ENCODE measurements around the gene FBXL7. TPM values are rescaled to one million over a fixed set of nuclear protein-coding genes. Genes with fewer than 3 reads are reported as not detected.

The FBXL7 gene
- total and polyA plus RNA-seq, 9 of the 15 experiments (the other 6 are each of a cell fraction or from before 2014, with no cell fraction given), result 0.04 to 0.08 TPM; not detected in 7

DNA sequence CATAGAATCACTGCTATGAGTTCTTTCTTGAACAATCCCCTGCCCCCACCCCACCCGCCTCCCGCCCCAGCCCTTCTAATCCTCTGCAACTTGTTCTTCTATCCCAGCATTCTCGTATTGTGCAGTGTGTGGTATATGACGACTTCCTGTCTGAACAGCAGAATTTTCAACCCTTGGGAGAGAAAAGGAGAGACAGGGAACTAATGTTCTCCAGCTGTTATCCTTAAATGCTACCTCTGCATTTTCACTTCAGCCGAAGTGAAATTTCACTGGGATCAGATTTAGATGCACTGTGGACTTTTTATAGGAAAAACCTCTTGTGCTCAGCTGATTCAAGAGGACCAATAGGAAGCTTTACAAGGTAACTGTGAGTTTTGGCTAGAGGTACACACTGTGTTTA, 2.2 kb downstream of the FBXL7 start:
- Histone ChIP-seq H2AFZ (ENCODE audit: low read depth, low read length) (no peak overlapping the region), H4K20me1 (replicated peaks; ENCODE audit: control insufficient read depth, insufficient read depth, low read length) (no peaks in the 10 kb centered on the region), H3K36me3 (ENCODE audit: control insufficient read depth, insufficient read depth, low read length) (no peaks in the 10 kb centered on the region), H3K79me2 (ENCODE audit: control insufficient read depth, insufficient read depth, low read length) (no peaks in the 10 kb centered on the region), H3K9ac (ENCODE audit: insufficient read depth in 1 of 2, low read depth in 2 of 2, low read length in 2 of 2) (no peak overlapping the region), H3K9me3 (replicated peaks; ENCODE audit: control insufficient read depth, insufficient read depth, low read depth, low read length) (no peaks in the 10 kb centered on the region), H3K4me3 (no peak overlapping the region), H3K9me1 (ENCODE audit: control insufficient read depth, insufficient read depth, low read length) (no peaks in the 10 kb centered on the region), H3K4me2 (ENCODE audit: insufficient read depth, low read length) (no peak overlapping the region), H3K27ac (ENCODE audit: extremely low read depth, low read depth, low read length) (no peak overlapping the region), H3K4me1 (replicated peaks in 1 of 2; ENCODE audit: control insufficient read depth in 2 of 2, insufficient read depth in 2 of 2, low read length in 2 of 2) (no peaks in the 10 kb centered on the region), H3K27me3 (ENCODE audit: control insufficient read depth in 2 of 2, insufficient read depth in 2 of 2, low read length in 2 of 2) (no peaks in the 10 kb centered on the region)
- BruUV-seq (replicated peaks), result no TSS peak
- ATAC-seq (no peak), DNase-seq (ENCODE audit: extremely low read depth in 1 of 4, low spot score in 3 of 4) (no peak), FAIRE-seq (no peak)
- intact Hi-C loops (cut with micrococcal nuclease) (no loop called here), in situ Hi-C loops (cut with MboI) (no loop called here)
- 0% methylated on average over 5 of the region's 5 CpGs for WGBS (ENCODE audit: insufficient coverage, low coverage, missing lambda C conversion rate)
- POLR2A ChIA-PET, result interaction anchor here (0.6 kb wide), 1 partner anchor 16 kb away, joined by 5 read pairs; no protein-coding TSS in a partner anchor
- CTCF ChIA-PET (ENCODE audit: low intra/inter-chr PET ratio), result no interaction called here
- TF ChIP-seq CAMTA2 (CRISPR knock-in tag; conservative IDR thresholded peaks at IDR 0.05) (no peak), ZNF311 (CRISPR knock-in tag; IDR thresholded peaks at IDR 0.05) (no peak), KDM4B (IDR thresholded peaks at IDR 0.05; ENCODE audit: borderline replicate concordance in 2 of 2, low read depth in 1 of 2) (no peak), SMARCA4 (IDR thresholded peaks at IDR 0.05) (no peak), RBM22 (IDR thresholded peaks at IDR 0.05; ENCODE audit: low read depth, low read length, poor library complexity, severe bottlenecking) (no peak), U2AF1 (optimal IDR thresholded peaks at IDR 0.05; ENCODE audit: low read depth, low read length) (no peak)
- TF ChIP-seq, protein P1, sequence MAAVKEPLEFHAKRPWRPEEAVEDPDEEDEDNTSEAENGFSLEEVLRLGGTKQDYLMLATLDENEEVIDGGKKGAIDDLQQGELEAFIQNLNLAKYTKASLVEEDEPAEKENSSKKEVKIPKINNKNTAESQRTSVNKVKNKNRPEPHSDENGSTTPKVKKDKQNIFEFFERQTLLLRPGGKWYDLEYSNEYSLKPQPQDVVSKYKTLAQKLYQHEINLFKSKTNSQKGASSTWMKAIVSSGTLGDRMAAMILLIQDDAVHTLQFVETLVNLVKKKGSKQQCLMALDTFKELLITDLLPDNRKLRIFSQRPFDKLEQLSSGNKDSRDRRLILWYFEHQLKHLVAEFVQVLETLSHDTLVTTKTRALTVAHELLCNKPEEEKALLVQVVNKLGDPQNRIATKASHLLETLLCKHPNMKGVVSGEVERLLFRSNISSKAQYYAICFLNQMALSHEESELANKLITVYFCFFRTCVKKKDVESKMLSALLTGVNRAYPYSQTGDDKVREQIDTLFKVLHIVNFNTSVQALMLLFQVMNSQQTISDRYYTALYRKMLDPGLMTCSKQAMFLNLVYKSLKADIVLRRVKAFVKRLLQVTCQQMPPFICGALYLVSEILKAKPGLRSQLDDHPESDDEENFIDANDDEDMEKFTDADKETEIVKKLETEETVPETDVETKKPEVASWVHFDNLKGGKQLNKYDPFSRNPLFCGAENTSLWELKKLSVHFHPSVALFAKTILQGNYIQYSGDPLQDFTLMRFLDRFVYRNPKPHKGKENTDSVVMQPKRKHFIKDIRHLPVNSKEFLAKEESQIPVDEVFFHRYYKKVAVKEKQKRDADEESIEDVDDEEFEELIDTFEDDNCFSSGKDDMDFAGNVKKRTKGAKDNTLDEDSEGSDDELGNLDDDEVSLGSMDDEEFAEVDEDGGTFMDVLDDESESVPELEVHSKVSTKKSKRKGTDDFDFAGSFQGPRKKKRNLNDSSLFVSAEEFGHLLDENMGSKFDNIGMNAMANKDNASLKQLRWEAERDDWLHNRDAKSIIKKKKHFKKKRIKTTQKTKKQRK (IDR thresholded peaks at IDR 0.05; ENCODE audit: borderline replicate concordance, low read depth, low read length), result no peak
- TF ChIP-seq, protein P2, sequence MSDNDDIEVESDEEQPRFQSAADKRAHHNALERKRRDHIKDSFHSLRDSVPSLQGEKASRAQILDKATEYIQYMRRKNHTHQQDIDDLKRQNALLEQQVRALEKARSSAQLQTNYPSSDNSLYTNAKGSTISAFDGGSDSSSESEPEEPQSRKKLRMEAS (CRISPR knock-in tag; IDR thresholded peaks at IDR 0.05), result no peak
- TF ChIP-seq, protein P3, sequence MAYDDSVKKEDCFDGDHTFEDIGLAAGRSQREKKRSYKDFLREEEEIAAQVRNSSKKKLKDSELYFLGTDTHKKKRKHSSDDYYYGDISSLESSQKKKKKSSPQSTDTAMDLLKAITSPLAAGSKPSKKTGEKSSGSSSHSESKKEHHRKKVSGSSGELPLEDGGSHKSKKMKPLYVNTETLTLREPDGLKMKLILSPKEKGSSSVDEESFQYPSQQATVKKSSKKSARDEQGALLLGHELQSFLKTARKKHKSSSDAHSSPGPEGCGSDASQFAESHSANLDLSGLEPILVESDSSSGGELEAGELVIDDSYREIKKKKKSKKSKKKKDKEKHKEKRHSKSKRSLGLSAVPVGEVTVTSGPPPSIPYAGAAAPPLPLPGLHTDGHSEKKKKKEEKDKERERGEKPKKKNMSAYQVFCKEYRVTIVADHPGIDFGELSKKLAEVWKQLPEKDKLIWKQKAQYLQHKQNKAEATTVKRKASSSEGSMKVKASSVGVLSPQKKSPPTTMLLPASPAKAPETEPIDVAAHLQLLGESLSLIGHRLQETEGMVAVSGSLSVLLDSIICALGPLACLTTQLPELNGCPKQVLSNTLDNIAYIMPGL (CRISPR knock-in tag; IDR thresholded peaks at IDR 0.05), result no peak
- TF ChIP-seq, protein P4, sequence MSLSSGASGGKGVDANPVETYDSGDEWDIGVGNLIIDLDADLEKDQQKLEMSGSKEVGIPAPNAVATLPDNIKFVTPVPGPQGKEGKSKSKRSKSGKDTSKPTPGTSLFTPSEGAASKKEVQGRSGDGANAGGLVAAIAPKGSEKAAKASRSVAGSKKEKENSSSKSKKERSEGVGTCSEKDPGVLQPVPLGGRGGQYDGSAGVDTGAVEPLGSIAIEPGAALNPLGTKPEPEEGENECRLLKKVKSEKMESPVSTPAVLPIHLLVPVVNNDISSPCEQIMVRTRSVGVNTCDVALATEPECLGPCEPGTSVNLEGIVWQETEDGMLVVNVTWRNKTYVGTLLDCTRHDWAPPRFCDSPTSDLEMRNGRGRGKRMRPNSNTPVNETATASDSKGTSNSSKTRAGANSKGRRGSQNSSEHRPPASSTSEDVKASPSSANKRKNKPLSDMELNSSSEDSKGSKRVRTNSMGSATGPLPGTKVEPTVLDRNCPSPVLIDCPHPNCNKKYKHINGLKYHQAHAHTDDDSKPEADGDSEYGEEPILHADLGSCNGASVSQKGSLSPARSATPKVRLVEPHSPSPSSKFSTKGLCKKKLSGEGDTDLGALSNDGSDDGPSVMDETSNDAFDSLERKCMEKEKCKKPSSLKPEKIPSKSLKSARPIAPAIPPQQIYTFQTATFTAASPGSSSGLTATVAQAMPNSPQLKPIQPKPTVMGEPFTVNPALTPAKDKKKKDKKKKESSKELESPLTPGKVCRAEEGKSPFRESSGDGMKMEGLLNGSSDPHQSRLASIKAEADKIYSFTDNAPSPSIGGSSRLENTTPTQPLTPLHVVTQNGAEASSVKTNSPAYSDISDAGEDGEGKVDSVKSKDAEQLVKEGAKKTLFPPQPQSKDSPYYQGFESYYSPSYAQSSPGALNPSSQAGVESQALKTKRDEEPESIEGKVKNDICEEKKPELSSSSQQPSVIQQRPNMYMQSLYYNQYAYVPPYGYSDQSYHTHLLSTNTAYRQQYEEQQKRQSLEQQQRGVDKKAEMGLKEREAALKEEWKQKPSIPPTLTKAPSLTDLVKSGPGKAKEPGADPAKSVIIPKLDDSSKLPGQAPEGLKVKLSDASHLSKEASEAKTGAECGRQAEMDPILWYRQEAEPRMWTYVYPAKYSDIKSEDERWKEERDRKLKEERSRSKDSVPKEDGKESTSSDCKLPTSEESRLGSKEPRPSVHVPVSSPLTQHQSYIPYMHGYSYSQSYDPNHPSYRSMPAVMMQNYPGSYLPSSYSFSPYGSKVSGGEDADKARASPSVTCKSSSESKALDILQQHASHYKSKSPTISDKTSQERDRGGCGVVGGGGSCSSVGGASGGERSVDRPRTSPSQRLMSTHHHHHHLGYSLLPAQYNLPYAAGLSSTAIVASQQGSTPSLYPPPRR (CRISPR knock-in tag; IDR thresholded peaks at IDR 0.05; ENCODE audit: borderline replicate concordance), result no peak

All from K562 (cell line).